ENCODE measurements around the gene C1orf56. TPM values are rescaled to one million over a fixed set of nuclear protein-coding genes. Genes with fewer than 3 reads are reported as not detected.
A peak's percentile ranks its signal among the peaks of the same experiment; 100 is the strongest.

The C1orf56 gene
- total and polyA plus RNA-seq, 2 donors, result 0.80 to 2.1 TPM

GRCh38 chr1:151011154-151011850, 36.2 kb upstream of the C1orf56 start:
- peak overlapping the region in 1 of 2 donors; percentile 7 for H3K27ac ChIP-seq (ENCODE audit: low read depth in 1 of 2, low read length in 1 of 2)
- no peaks in the 10 kb centered on the region for H3K27me3 ChIP-seq (ENCODE audit: control insufficient read depth in 2 of 2, insufficient read depth in 1 of 2, low read length in 1 of 2)
- DNase-seq (ENCODE audit: low read depth in 6 of 9, low spot score in 9 of 9), result no peak
- WGBS, result 69% methylated on average over 4 of the region's 4 CpGs
- H3K4me1 ChIP-seq (ENCODE audit: control insufficient read depth in 2 of 2, insufficient read depth in 2 of 2, low read length in 2 of 2), result peaks cover 29 to 34% of the 10 kb centered on the region in 2 donors
- peaks cover 3 to 6% of the 10 kb centered on the region in 2 donors for H3K36me3 ChIP-seq (ENCODE audit: control insufficient read depth in 2 of 2, insufficient read depth in 2 of 2, low read length in 1 of 2)
- no peak overlapping the region for H3K4me3 ChIP-seq (ENCODE audit: low read length in 2 of 2)
- H3K9me3 ChIP-seq (ENCODE audit: control insufficient read depth in 2 of 2, insufficient read depth in 1 of 2, low read length in 1 of 2), result no peaks in the 10 kb centered on the region

- Histone ChIP-seq H3K27me3 (ENCODE audit: control insufficient read depth in 2 of 2, insufficient read depth in 1 of 2, low read length in 1 of 2) (no peaks in the 10 kb centered on the region), H3K9me3 (ENCODE audit: control insufficient read depth in 2 of 2, insufficient read depth in 1 of 2, low read length in 1 of 2) (no peaks in the 10 kb centered on the region), H3K27ac (ENCODE audit: low read depth in 1 of 2, low read length in 1 of 2) (no peak overlapping the region), H3K4me1 (ENCODE audit: control insufficient read depth in 2 of 2, insufficient read depth in 2 of 2, low read length in 2 of 2) (peaks cover 16 to 18% of the 10 kb centered on the region in 2 donors), H3K36me3 (ENCODE audit: control insufficient read depth in 2 of 2, insufficient read depth in 2 of 2, low read length in 1 of 2) (peaks cover 3 to 7% of the 10 kb centered on the region in 2 donors), H3K4me3 (ENCODE audit: low read length in 2 of 2) (no peak overlapping the region)
- no peak for DNase-seq (ENCODE audit: low read depth in 6 of 9, low spot score in 9 of 9)
- 99% methylated on average over 14 of the region's 14 CpGs for WGBS
These were observed 34.7 kb upstream of the C1orf56 start for GRCh38 chr1:151012684-151013471.

- DNase-seq (ENCODE audit: low read depth in 6 of 9, low spot score in 9 of 9), result no peak
- peaks cover 13 to 15% of the 10 kb centered on the region in 2 donors for H3K4me1 ChIP-seq (ENCODE audit: control insufficient read depth in 2 of 2, insufficient read depth in 2 of 2, low read length in 2 of 2)
- WGBS, result 97% methylated on average over 2 of the region's 2 CpGs
- H3K9me3 ChIP-seq (ENCODE audit: control insufficient read depth in 2 of 2, insufficient read depth in 1 of 2, low read length in 1 of 2), result no peaks in the 10 kb centered on the region
- no peak overlapping the region for H3K27ac ChIP-seq (ENCODE audit: low read depth in 1 of 2, low read length in 1 of 2)
- H3K36me3 ChIP-seq (ENCODE audit: control insufficient read depth in 2 of 2, insufficient read depth in 2 of 2, low read length in 1 of 2), result peaks cover 3 to 12% of the 10 kb centered on the region in 2 donors
- H3K27me3 ChIP-seq (ENCODE audit: control insufficient read depth in 2 of 2, insufficient read depth in 1 of 2, low read length in 1 of 2), result no peaks in the 10 kb centered on the region
- no peak overlapping the region for H3K4me3 ChIP-seq (ENCODE audit: low read length in 2 of 2)
These were observed 34.0 kb upstream of the C1orf56 start for GRCh38 chr1:151013518-151013917.

GRCh38 chr1:151024540-151025146, 22.9 kb upstream of the C1orf56 start:
- H3K36me3 ChIP-seq (ENCODE audit: control insufficient read depth in 2 of 2, insufficient read depth in 2 of 2, low read length in 1 of 2), result peaks cover 25 to 45% of the 10 kb centered on the region in 2 donors
- DNase-seq (ENCODE audit: low read depth in 6 of 9, low spot score in 9 of 9), result peak in 7 of 9 donors; percentile 65 to 88 (median 77)
- no peaks in the 10 kb centered on the region for H3K9me3 ChIP-seq (ENCODE audit: control insufficient read depth in 2 of 2, insufficient read depth in 1 of 2, low read length in 1 of 2)
- no peaks in the 10 kb centered on the region for H3K27me3 ChIP-seq (ENCODE audit: control insufficient read depth in 2 of 2, insufficient read depth in 1 of 2, low read length in 1 of 2)
- no peak overlapping the region for H3K27ac ChIP-seq (ENCODE audit: low read depth in 1 of 2, low read length in 1 of 2)
- no peak overlapping the region for H3K4me3 ChIP-seq (ENCODE audit: low read length in 2 of 2)
- H3K4me1 ChIP-seq (ENCODE audit: control insufficient read depth in 2 of 2, insufficient read depth in 2 of 2, low read length in 2 of 2), result no peaks in the 10 kb centered on the region
- WGBS, result 22% methylated on average over 6 of the region's 6 CpGs

GRCh38 chr1:151026460-151026859, 21.1 kb upstream of the C1orf56 start:
- peaks cover 34 to 52% of the 10 kb centered on the region in 2 donors for H3K36me3 ChIP-seq (ENCODE audit: control insufficient read depth in 2 of 2, insufficient read depth in 2 of 2, low read length in 1 of 2)
- no peak for DNase-seq (ENCODE audit: low read depth in 6 of 9, low spot score in 9 of 9)

GRCh38 chr1:151032164-151032563, 15.4 kb upstream of the C1orf56 start:
- Histone ChIP-seq H3K27ac (ENCODE audit: low read depth in 1 of 2, low read length in 1 of 2) (no peak overlapping the region), H3K4me3 (ENCODE audit: low read length in 2 of 2) (no peak overlapping the region), H3K27me3 (ENCODE audit: control insufficient read depth in 2 of 2, insufficient read depth in 1 of 2, low read length in 1 of 2) (no peaks in the 10 kb centered on the region), H3K36me3 (ENCODE audit: control insufficient read depth in 2 of 2, insufficient read depth in 2 of 2, low read length in 1 of 2) (peaks cover 37 to 58% of the 10 kb centered on the region in 2 donors), H3K4me1 (ENCODE audit: control insufficient read depth in 2 of 2, insufficient read depth in 2 of 2, low read length in 2 of 2) (no peaks in the 10 kb centered on the region), H3K9me3 (ENCODE audit: control insufficient read depth in 2 of 2, insufficient read depth in 1 of 2, low read length in 1 of 2) (no peaks in the 10 kb centered on the region)
- 97% methylated on average over 8 of the region's 8 CpGs for WGBS
- no peak for DNase-seq (ENCODE audit: low read depth in 6 of 9, low spot score in 9 of 9)

More at GRCh38 chr1:151026460-151026859, 21.1 kb upstream of the C1orf56 start:
- Histone ChIP-seq H3K27ac (ENCODE audit: low read depth in 1 of 2, low read length in 1 of 2) (no peak overlapping the region), H3K27me3 (ENCODE audit: control insufficient read depth in 2 of 2, insufficient read depth in 1 of 2, low read length in 1 of 2) (no peaks in the 10 kb centered on the region), H3K9me3 (ENCODE audit: control insufficient read depth in 2 of 2, insufficient read depth in 1 of 2, low read length in 1 of 2) (no peaks in the 10 kb centered on the region), H3K4me3 (ENCODE audit: low read length in 2 of 2) (no peak overlapping the region), H3K4me1 (ENCODE audit: control insufficient read depth in 2 of 2, insufficient read depth in 2 of 2, low read length in 2 of 2) (no peaks in the 10 kb centered on the region)

- 98% methylated on average over 3 of the region's 3 CpGs for WGBS
- no peaks in the 10 kb centered on the region for H3K4me1 ChIP-seq (ENCODE audit: control insufficient read depth in 2 of 2, insufficient read depth in 2 of 2, low read length in 2 of 2)
- H3K36me3 ChIP-seq (ENCODE audit: control insufficient read depth in 2 of 2, insufficient read depth in 2 of 2, low read length in 1 of 2), result peaks cover 26 to 39% of the 10 kb centered on the region in 2 donors
- no peaks in the 10 kb centered on the region for H3K9me3 ChIP-seq (ENCODE audit: control insufficient read depth in 2 of 2, insufficient read depth in 1 of 2, low read length in 1 of 2)
- no peak for DNase-seq (ENCODE audit: low read depth in 6 of 9, low spot score in 9 of 9)
- no peaks in the 10 kb centered on the region for H3K27me3 ChIP-seq (ENCODE audit: control insufficient read depth in 2 of 2, insufficient read depth in 1 of 2, low read length in 1 of 2)
- no peak overlapping the region for H3K27ac ChIP-seq (ENCODE audit: low read depth in 1 of 2, low read length in 1 of 2)
- no peak overlapping the region for H3K4me3 ChIP-seq (ENCODE audit: low read length in 2 of 2)
These were observed 12.4 kb upstream of the C1orf56 start for GRCh38 chr1:151035167-151035566.

- Histone ChIP-seq H3K36me3 (ENCODE audit: control insufficient read depth in 2 of 2, insufficient read depth in 2 of 2, low read length in 1 of 2) (peaks cover 18 to 28% of the 10 kb centered on the region in 2 donors), H3K27me3 (ENCODE audit: control insufficient read depth in 2 of 2, insufficient read depth in 1 of 2, low read length in 1 of 2) (no peaks in the 10 kb centered on the region), H3K4me1 (ENCODE audit: control insufficient read depth in 2 of 2, insufficient read depth in 2 of 2, low read length in 2 of 2) (no peaks in the 10 kb centered on the region), H3K4me3 (ENCODE audit: low read length in 2 of 2) (no peak within 1 kb of the TSS), H3K9me3 (ENCODE audit: control insufficient read depth in 2 of 2, insufficient read depth in 1 of 2, low read length in 1 of 2) (no peaks in the 10 kb centered on the region), H3K27ac (ENCODE audit: low read depth in 1 of 2, low read length in 1 of 2) (no peak within 1 kb of the TSS)
- WGBS, result 69% methylated on average over 2 of the region's 2 CpGs
- DNase-seq (ENCODE audit: low read depth in 6 of 9, low spot score in 9 of 9), result no peak
These were observed 11.2 kb upstream of the C1orf56 start, which contains the start of gene BNIPL for GRCh38 chr1:151036356-151036755. BNIPL (plus strand) TSS chr1:151036586; CDS start chr1:151036726, 140 bp downstream.

- no peak overlapping the region for H3K27ac ChIP-seq (ENCODE audit: low read depth in 1 of 2, low read length in 1 of 2)
- no peaks in the 10 kb centered on the region for H3K4me1 ChIP-seq (ENCODE audit: control insufficient read depth in 2 of 2, insufficient read depth in 2 of 2, low read length in 2 of 2)
- peaks cover 16 to 25% of the 10 kb centered on the region in 2 donors for H3K36me3 ChIP-seq (ENCODE audit: control insufficient read depth in 2 of 2, insufficient read depth in 2 of 2, low read length in 1 of 2)
- H3K27me3 ChIP-seq (ENCODE audit: control insufficient read depth in 2 of 2, insufficient read depth in 1 of 2, low read length in 1 of 2), result no peaks in the 10 kb centered on the region
- WGBS, result 96% methylated on average over 6 of the region's 6 CpGs
- H3K4me3 ChIP-seq (ENCODE audit: low read length in 2 of 2), result no peak overlapping the region
- no peak for DNase-seq (ENCODE audit: low read depth in 6 of 9, low spot score in 9 of 9)
- no peaks in the 10 kb centered on the region for H3K9me3 ChIP-seq (ENCODE audit: control insufficient read depth in 2 of 2, insufficient read depth in 1 of 2, low read length in 1 of 2)
These were observed 10.5 kb upstream of the C1orf56 start for GRCh38 chr1:151037032-151037431.

Data from thymus (tissue), 11 donors.